GM12878 (cell line): ENCODE data around the gene ADAMTS6. TPM values are rescaled to one million over a fixed set of nuclear protein-coding genes. Genes with fewer than 3 reads are reported as not detected.

Source experiments
- ATAC-seq: fragments of 200-7000 bp; cut with Tn5 transposase; 3 replicates; pipeline ENCODE4 v1.9.1; 2020; ENCODE audit warnings: mild to moderate bottlenecking, moderate library complexity
- BruUV-seq: library from RNA; stranded (reverse); fragments of 400-500 nt; replicated peaks from 2 replicates; lab custom pipeline; 2021; lab: Mats Ljungman, UMichigan
- CTCF ChIA-PET: fragments of 300-600 bp; sonication (Branson Sonifier 250); formaldehyde crosslinking; extraction: SDS; loops from one replicate; lab custom pipeline; 2021; ENCODE audit warnings: inconsistent platforms; lab: Yijun Ruan, JAX
- POLR2A ChIA-PET: fragments of 350-600 bp; formaldehyde crosslinking; extraction: SDS; loops from one replicate; lab custom pipeline; 2021; ENCODE audit warnings: inconsistent platforms; lab: Charles Lee
- RAD21 ChIA-PET: fragments of 300-600 bp; sonication (Branson Sonifier 250); formaldehyde crosslinking; loops from one replicate; lab custom pipeline; 2023; ENCODE audit warnings: antibody characterized with exemption; ENCODE audit not compliant: unreplicated experiment; lab: Charles Lee
- SMC1A ChIA-PET: fragments of 300-600 bp; sonication (Branson Sonifier 250); formaldehyde crosslinking; loops from one replicate; lab custom pipeline; 2023; ENCODE audit not compliant: unreplicated experiment, uncharacterized antibody; lab: Charles Lee
- DNase-seq: peaks from one replicate; pipeline ENCODE4 v3.0.0-alpha.2; 2011; ENCODE audit warnings: low read depth, low spot score
- FAIRE-seq: peaks from 3 replicates; lab custom pipeline; 2011; peaks lifted over from hg19 to GRCh38; lab: Jason Lieb, UNC
- H2AFZ ChIP-seq: 2 replicates; pipeline ENCODE4 v1.6.0; 2011; ENCODE audit warnings: low read depth, low read length, control low read depth; ENCODE audit not compliant: control insufficient read depth
- H3K27ac ChIP-seq: 2 replicates; pipeline ENCODE4 v1.5.1; 2011; ENCODE audit warnings: control low read depth; ENCODE audit not compliant: control insufficient read depth, insufficient read depth
- H3K27me3 ChIP-seq, 2 experiments: replicated peaks in 1 of 2; 2 replicates each; pipeline versions ENCODE4 v1.6.0 to v1.6.1; 2011; ENCODE audit warnings: low read length in 1 of 2; ENCODE audit not compliant: control insufficient read depth in 2 of 2, insufficient read depth in 2 of 2
- H3K36me3 ChIP-seq, 2 experiments: 2 replicates each; pipeline ENCODE4 v1.5.1; 2011; ENCODE audit warnings: low read length in 1 of 2; ENCODE audit not compliant: control insufficient read depth in 2 of 2, insufficient read depth in 2 of 2
- H3K4me1 ChIP-seq: 2 replicates; pipeline ENCODE4 v1.6.1; 2011; ENCODE audit warnings: mild to moderate bottlenecking, low read length, moderate library complexity, mixed read lengths; ENCODE audit not compliant: control insufficient read depth, insufficient read depth
- H3K4me2 ChIP-seq: 2 replicates; pipeline ENCODE4 v1.6.0; 2011; ENCODE audit warnings: control low read depth; ENCODE audit not compliant: control insufficient read depth, insufficient read depth
- H3K4me3 ChIP-seq: fragments of 200-600 bp; sonication (generic); 2 replicates; pipeline ENCODE4 v1.5.1; 2016
- H3K79me2 ChIP-seq: 2 replicates; pipeline ENCODE4 v1.6.0; 2011; ENCODE audit warnings: low read length; ENCODE audit not compliant: control insufficient read depth, insufficient read depth
- H3K9ac ChIP-seq: 2 replicates; pipeline ENCODE4 v1.8.0; 2011; ENCODE audit warnings: low read length, control low read depth, mixed read lengths; ENCODE audit not compliant: control insufficient read depth, insufficient read depth
- H3K9me3 ChIP-seq: replicated peaks from 3 replicates; pipeline ENCODE4 v1.5.1; 2011; ENCODE audit warnings: mild to moderate bottlenecking, low read length; ENCODE audit not compliant: control insufficient read depth, insufficient read depth
- H4K20me1 ChIP-seq: 2 replicates; pipeline ENCODE4 v1.6.0; 2011; ENCODE audit not compliant: control insufficient read depth, insufficient read depth
- CHD2 ChIP-seq: IDR thresholded peaks from 2 replicates; pipeline ENCODE4 v1.6.1; 2011; ENCODE audit warnings: low read depth, low read length, improper control_type of control experiment, borderline replicate concordance
- MYC ChIP-seq: IDR thresholded peaks from 2 replicates; pipeline ENCODE4 v1.6.1; 2011; ENCODE audit warnings: mild to moderate bottlenecking, low read length, moderate library complexity, inconsistent platforms; ENCODE audit not compliant: insufficient read depth, insufficient replicate concordance, insufficient read length, severe bottlenecking
- TARDBP ChIP-seq: IDR thresholded peaks from 2 replicates; pipeline ENCODE4 v1.6.1; 2016; ENCODE audit warnings: borderline replicate concordance
- WGBS: methylation state at CpG from one replicate; pipeline ENCODE4 v1.1.6; 2016; ENCODE audit warnings: low lambda C conversion rate; ENCODE audit not compliant: insufficient replicate concordance, insufficient coverage; ENCODE audit errors: missing lambda C conversion rate; 5-methylcytosine and 5-hydroxymethylcytosine counted together
- in situ Hi-C: fragments of 300-500 bp; cut with MboI; formaldehyde crosslinking; loops from 9 replicates; pipeline ENCODE4 v1.14.3; 2018; ENCODE audit warnings: mixed read lengths
- intact Hi-C: fragments of 100-400 bp; cut with micrococcal nuclease; formaldehyde crosslinking; loops from one replicate; pipeline ENCODE4 v1.14.2; 2022; ENCODE audit not compliant: unreplicated experiment
- polyA plus RNA-seq, 11 experiments: library from polyadenylated mRNA; depleted of rRNA in 4 of 11; unstranded in 6 of 11; stranded (reverse) in 5 of 11; fragments of >200 nt; fragmentation: Nextera tagmentation in 4 of 11; fragmentation: Illumina TruSeq in 1 of 11; extraction: Ambion mirVana in 4 of 11; extraction: Trizol in 1 of 11; gene quantifications; 1 replicate in 1 of 11; 2 replicates in 10 of 11; pipeline versions ENCODE4 v1.2.1 to v1.2.3, GENCODE V29; 2011 to 2016; ENCODE audit warnings: inconsistent platforms in 2 of 11, missing spikeins in 2 of 11, low read depth in 1 of 11
- total RNA-seq, 4 experiments: library from RNA; depleted of rRNA in 3 of 4; stranded (reverse); fragments of >200 nt in 3 of 4; fragmentation: Illumina TruSeq in 1 of 4; extraction: Trizol in 1 of 4; gene quantifications; 2 replicates each; pipeline versions ENCODE4 v1.2.1 to v1.2.3, GENCODE V29; 2013 to 2021
- TF ChIP-seq, protein P1 (sequence below): fragments of 450-650 bp; formaldehyde crosslinking; IDR thresholded peaks from 2 replicates; pipeline ENCODE4 v1.4.0; 2020; ENCODE audit warnings: mild to moderate bottlenecking, moderate library complexity
- TF ChIP-seq, protein P2 (sequence below): fragments of 450-650 bp; IDR thresholded peaks from 2 replicates; pipeline ENCODE4 v1.6.1; 2018; ENCODE audit warnings: mild to moderate bottlenecking, low read depth, moderate library complexity; ENCODE audit not compliant: partially characterized antibody

The ADAMTS6 gene
- total and polyA plus RNA-seq, 10 of the 15 experiments (the other 5 are each of a cell fraction or from before 2014, with no cell fraction given), result 1.1 to 12.3 (median 6.5) TPM

DNA sequence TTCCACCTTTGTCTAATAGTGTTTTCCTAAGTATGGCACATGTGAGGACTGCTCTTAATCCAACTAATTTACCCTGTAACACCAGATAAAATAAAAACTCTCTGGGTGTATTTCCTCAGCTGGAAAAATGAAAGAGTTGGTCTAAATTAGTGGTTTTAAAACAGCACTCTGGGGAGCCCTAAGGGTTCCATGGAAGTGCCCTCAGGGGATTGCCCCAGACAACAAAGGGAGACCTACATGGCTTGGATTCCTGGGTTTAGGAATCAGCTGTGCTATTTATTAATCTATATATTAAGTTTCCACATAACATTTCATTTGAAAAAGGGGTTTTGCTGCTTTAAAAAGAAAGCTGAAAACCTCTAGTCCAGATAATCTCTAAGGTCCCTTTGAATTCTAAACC is 20.2 kb downstream of the ADAMTS6 start:
- Histone ChIP-seq H3K9me3 (no peaks in the 10 kb centered on the region), H3K27ac (no peak overlapping the region), H3K36me3 (no peaks in the 10 kb centered on the region), H3K79me2 (no peaks in the 10 kb centered on the region), H3K9ac (no peak overlapping the region), H3K4me3 (no peak overlapping the region), H4K20me1 (no peaks in the 10 kb centered on the region), H3K27me3 (no peaks in the 10 kb centered on the region), H3K4me1 (no peaks in the 10 kb centered on the region), H3K4me2 (no peak overlapping the region), H2AFZ (no peak overlapping the region)
- ChIA-PET CTCF (interaction anchor here (1.2 to 1.6 kb wide), 3 partner anchors 13 to 21 kb away, joined by 3 to 5 read pairs (median 3); no protein-coding TSS in a partner anchor), RAD21 (no interaction called here), SMC1A (interaction anchor here (1.0 to 3.2 kb wide), 5 partner anchors 11 to 21 kb away, joined by 3 to 16 read pairs (median 8); partner anchors contain the start of gene ADAMTS6), POLR2A (no interaction called here)
- intact Hi-C loops (no loop called here), in situ Hi-C loops (no loop called here)
- no peak for FAIRE-seq
- no peak for DNase-seq
- no peak for ATAC-seq
- no peak for TF ChIP-seq MYC
- TF ChIP-seq, all 136 proteins: peak for 0
- BruUV-seq, result no TSS peak

- no peak overlapping the region for H3K27ac ChIP-seq
- no peak for DNase-seq
- no peak for ATAC-seq
- in situ Hi-C loops (no loop called here), intact Hi-C loops (no loop called here)
- 50% methylated on average over 4 of the region's 4 CpGs for WGBS
- no peak overlapping the region for H3K4me3 ChIP-seq
- no TSS peak for BruUV-seq
- ChIA-PET SMC1A (interaction anchor here (0.9 to 3.1 kb wide), 6 partner anchors 8 to 501 kb away, joined by 3 to 16 read pairs (median 4); partner anchors contain the start of gene ADAMTS6), POLR2A (no interaction called here), RAD21 (no interaction called here), CTCF (interaction anchor here (0.5 to 1.6 kb wide), 7 partner anchors 8 to 589 kb away, joined by 3 to 6 read pairs (median 3); no protein-coding TSS in a partner anchor)
- no peaks in the 10 kb centered on the region for H3K4me1 ChIP-seq
- no peak for FAIRE-seq
- no peak overlapping the region for H3K9ac ChIP-seq
- no peaks in the 10 kb centered on the region for H3K9me3 ChIP-seq
- H3K36me3 ChIP-seq, result no peaks in the 10 kb centered on the region
- H3K4me2 ChIP-seq, result no peak overlapping the region
- H3K27me3 ChIP-seq, result no peaks in the 10 kb centered on the region
- H3K79me2 ChIP-seq, result no peaks in the 10 kb centered on the region
- H2AFZ ChIP-seq, result no peak overlapping the region
- no peaks in the 10 kb centered on the region for H4K20me1 ChIP-seq
- TF ChIP-seq, protein P1, sequence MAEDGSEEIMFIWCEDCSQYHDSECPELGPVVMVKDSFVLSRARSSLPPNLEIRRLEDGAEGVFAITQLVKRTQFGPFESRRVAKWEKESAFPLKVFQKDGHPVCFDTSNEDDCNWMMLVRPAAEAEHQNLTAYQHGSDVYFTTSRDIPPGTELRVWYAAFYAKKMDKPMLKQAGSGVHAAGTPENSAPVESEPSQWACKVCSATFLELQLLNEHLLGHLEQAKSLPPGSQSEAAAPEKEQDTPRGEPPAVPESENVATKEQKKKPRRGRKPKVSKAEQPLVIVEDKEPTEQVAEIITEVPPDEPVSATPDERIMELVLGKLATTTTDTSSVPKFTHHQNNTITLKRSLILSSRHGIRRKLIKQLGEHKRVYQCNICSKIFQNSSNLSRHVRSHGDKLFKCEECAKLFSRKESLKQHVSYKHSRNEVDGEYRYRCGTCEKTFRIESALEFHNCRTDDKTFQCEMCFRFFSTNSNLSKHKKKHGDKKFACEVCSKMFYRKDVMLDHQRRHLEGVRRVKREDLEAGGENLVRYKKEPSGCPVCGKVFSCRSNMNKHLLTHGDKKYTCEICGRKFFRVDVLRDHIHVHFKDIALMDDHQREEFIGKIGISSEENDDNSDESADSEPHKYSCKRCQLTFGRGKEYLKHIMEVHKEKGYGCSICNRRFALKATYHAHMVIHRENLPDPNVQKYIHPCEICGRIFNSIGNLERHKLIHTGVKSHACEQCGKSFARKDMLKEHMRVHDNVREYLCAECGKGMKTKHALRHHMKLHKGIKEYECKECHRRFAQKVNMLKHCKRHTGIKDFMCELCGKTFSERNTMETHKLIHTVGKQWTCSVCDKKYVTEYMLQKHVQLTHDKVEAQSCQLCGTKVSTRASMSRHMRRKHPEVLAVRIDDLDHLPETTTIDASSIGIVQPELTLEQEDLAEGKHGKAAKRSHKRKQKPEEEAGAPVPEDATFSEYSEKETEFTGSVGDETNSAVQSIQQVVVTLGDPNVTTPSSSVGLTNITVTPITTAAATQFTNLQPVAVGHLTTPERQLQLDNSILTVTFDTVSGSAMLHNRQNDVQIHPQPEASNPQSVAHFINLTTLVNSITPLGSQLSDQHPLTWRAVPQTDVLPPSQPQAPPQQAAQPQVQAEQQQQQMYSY, result no peak
- TF ChIP-seq TARDBP (no peak), CHD2 (no peak)
- TF ChIP-seq, protein P2, sequence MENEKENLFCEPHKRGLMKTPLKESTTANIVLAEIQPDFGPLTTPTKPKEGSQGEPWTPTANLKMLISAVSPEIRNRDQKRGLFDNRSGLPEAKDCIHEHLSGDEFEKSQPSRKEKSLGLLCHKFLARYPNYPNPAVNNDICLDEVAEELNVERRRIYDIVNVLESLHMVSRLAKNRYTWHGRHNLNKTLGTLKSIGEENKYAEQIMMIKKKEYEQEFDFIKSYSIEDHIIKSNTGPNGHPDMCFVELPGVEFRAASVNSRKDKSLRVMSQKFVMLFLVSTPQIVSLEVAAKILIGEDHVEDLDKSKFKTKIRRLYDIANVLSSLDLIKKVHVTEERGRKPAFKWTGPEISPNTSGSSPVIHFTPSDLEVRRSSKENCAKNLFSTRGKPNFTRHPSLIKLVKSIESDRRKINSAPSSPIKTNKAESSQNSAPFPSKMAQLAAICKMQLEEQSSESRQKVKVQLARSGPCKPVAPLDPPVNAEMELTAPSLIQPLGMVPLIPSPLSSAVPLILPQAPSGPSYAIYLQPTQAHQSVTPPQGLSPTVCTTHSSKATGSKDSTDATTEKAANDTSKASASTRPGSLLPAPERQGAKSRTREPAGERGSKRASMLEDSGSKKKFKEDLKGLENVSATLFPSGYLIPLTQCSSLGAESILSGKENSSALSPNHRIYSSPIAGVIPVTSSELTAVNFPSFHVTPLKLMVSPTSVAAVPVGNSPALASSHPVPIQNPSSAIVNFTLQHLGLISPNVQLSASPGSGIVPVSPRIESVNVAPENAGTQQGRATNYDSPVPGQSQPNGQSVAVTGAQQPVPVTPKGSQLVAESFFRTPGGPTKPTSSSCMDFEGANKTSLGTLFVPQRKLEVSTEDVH, result no peak
Observed at GRCh38 chr5:65459995-65460394, 21.7 kb downstream of the ADAMTS6 start.
